ENCODE measurements around the gene PRRC2C. TPM values are rescaled to one million over a fixed set of nuclear protein-coding genes. Genes with fewer than 3 reads are reported as not detected.

Gene PRRC2C
- total RNA-seq, 1 experiment from 2014 or later: 19.5 TPM

GRCh38 chr1:171487038-171487437 is 1.7 kb downstream of the PRRC2C start:
- no peaks in the 10 kb centered on the region for H3K27me3 ChIP-seq
- H3K9me3 ChIP-seq: no peaks in the 10 kb centered on the region
- H3K4me3 ChIP-seq: peak overlapping the region; percentile 99
- peaks cover 40% of the 10 kb centered on the region for H3K36me3 ChIP-seq
- no peak for DNase-seq

GRCh38 chr1:171488190-171488929 is 3.0 kb downstream of the PRRC2C start:
- Histone ChIP-seq H3K4me3 (no peak overlapping the region; the same call in 1 of the 2 replicates), H3K36me3 (peaks cover 50% of the 10 kb centered on the region), H3K27me3 (no peaks in the 10 kb centered on the region), H3K9me3 (no peaks in the 10 kb centered on the region)
- DNase-seq: no peak

GRCh38 chr1:171494076-171494475 is 8.7 kb downstream of the PRRC2C start:
- Histone ChIP-seq H3K36me3 (peaks cover 51% of the 10 kb centered on the region), H3K27me3 (no peaks in the 10 kb centered on the region), H3K9me3 (no peaks in the 10 kb centered on the region), H3K4me3 (no peak overlapping the region)
- DNase-seq: no peak

GRCh38 chr1:171495444-171495843 is 10.1 kb downstream of the PRRC2C start:
- H3K36me3 ChIP-seq: peaks cover 50% of the 10 kb centered on the region
- no peak overlapping the region for H3K4me3 ChIP-seq
- no peak for DNase-seq
- H3K9me3 ChIP-seq: no peaks in the 10 kb centered on the region
- no peaks in the 10 kb centered on the region for H3K27me3 ChIP-seq

GRCh38 chr1:171500304-171500703 is 15.0 kb downstream of the PRRC2C start:
- no peaks in the 10 kb centered on the region for H3K9me3 ChIP-seq
- DNase-seq: no peak
- H3K27me3 ChIP-seq: no peaks in the 10 kb centered on the region
- H3K4me3 ChIP-seq: no peak overlapping the region
- peaks cover 53% of the 10 kb centered on the region for H3K36me3 ChIP-seq

- no peaks in the 10 kb centered on the region for H3K9me3 ChIP-seq
- H3K4me3 ChIP-seq: no peak overlapping the region
- peaks cover 53% of the 10 kb centered on the region for H3K36me3 ChIP-seq
- no peak for DNase-seq
- no peaks in the 10 kb centered on the region for H3K27me3 ChIP-seq
Measured at GRCh38 chr1:171500803-171501202, 15.5 kb downstream of the PRRC2C start.

- Histone ChIP-seq H3K9me3 (no peaks in the 10 kb centered on the region), H3K36me3 (peaks cover 53% of the 10 kb centered on the region), H3K27me3 (no peaks in the 10 kb centered on the region), H3K4me3 (no peak overlapping the region)
- no peak for DNase-seq
Measured at GRCh38 chr1:171501305-171502024, 16.1 kb downstream of the PRRC2C start.

GRCh38 chr1:171506525-171507304 is 21.4 kb downstream of the PRRC2C start:
- Histone ChIP-seq H3K27me3 (no peaks in the 10 kb centered on the region), H3K9me3 (no peaks in the 10 kb centered on the region), H3K36me3 (peaks cover 20% of the 10 kb centered on the region), H3K4me3 (no peak overlapping the region)
- DNase-seq: no peak

GRCh38 chr1:171507435-171507834 is 22.1 kb downstream of the PRRC2C start:
- Histone ChIP-seq H3K4me3 (no peak overlapping the region), H3K36me3 (peaks cover 15% of the 10 kb centered on the region), H3K9me3 (no peaks in the 10 kb centered on the region), H3K27me3 (no peaks in the 10 kb centered on the region)
- DNase-seq: no peak

- H3K4me3 ChIP-seq: no peak overlapping the region
- H3K27me3 ChIP-seq: no peaks in the 10 kb centered on the region
- no peak for DNase-seq
- H3K9me3 ChIP-seq: no peaks in the 10 kb centered on the region
- H3K36me3 ChIP-seq: peaks cover 13% of the 10 kb centered on the region
Measured at GRCh38 chr1:171509191-171509590, 23.9 kb downstream of the PRRC2C start.

- H3K36me3 ChIP-seq: peaks cover 54% of the 10 kb centered on the region
- H3K9me3 ChIP-seq: no peaks in the 10 kb centered on the region
- no peaks in the 10 kb centered on the region for H3K27me3 ChIP-seq
- DNase-seq: no peak
- H3K4me3 ChIP-seq: no peak overlapping the region
Measured at GRCh38 chr1:171513743-171514142, 28.4 kb downstream of the PRRC2C start.

GRCh38 chr1:171515299-171515698 is 30.0 kb downstream of the PRRC2C start:
- H3K36me3 ChIP-seq: peaks cover 70% of the 10 kb centered on the region

GRCh38 chr1:171515741-171516140 is 30.4 kb downstream of the PRRC2C start:
- no peak for DNase-seq
- peaks cover 72% of the 10 kb centered on the region for H3K36me3 ChIP-seq
- H3K4me3 ChIP-seq: no peak overlapping the region
- no peaks in the 10 kb centered on the region for H3K9me3 ChIP-seq
- H3K27me3 ChIP-seq: no peaks in the 10 kb centered on the region

More at GRCh38 chr1:171515299-171515698, 30.0 kb downstream of the PRRC2C start:
- H3K9me3 ChIP-seq: no peaks in the 10 kb centered on the region
- no peaks in the 10 kb centered on the region for H3K27me3 ChIP-seq
- DNase-seq: no peak
- no peak overlapping the region for H3K4me3 ChIP-seq

GRCh38 chr1:171521567-171521966 is 36.2 kb downstream of the PRRC2C start:
- Histone ChIP-seq H3K36me3 (peaks cover 92% of the 10 kb centered on the region), H3K9me3 (no peaks in the 10 kb centered on the region), H3K4me3 (no peak overlapping the region), H3K27me3 (no peaks in the 10 kb centered on the region)
- DNase-seq: no peak

- H3K36me3 ChIP-seq: peaks cover 88% of the 10 kb centered on the region
- H3K27me3 ChIP-seq: no peaks in the 10 kb centered on the region
- no peak for DNase-seq
- no peaks in the 10 kb centered on the region for H3K9me3 ChIP-seq
- no peak overlapping the region for H3K4me3 ChIP-seq
Measured at GRCh38 chr1:171530676-171531075, 45.3 kb downstream of the PRRC2C start.

GRCh38 chr1:171532520-171532919 is 47.2 kb downstream of the PRRC2C start:
- H3K4me3 ChIP-seq: no peak overlapping the region
- H3K27me3 ChIP-seq: no peaks in the 10 kb centered on the region
- H3K36me3 ChIP-seq: peaks cover 91% of the 10 kb centered on the region
- no peak for DNase-seq
- no peaks in the 10 kb centered on the region for H3K9me3 ChIP-seq

GRCh38 chr1:171545523-171545922 is 60.2 kb downstream of the PRRC2C start:
- H3K4me3 ChIP-seq: no peak overlapping the region
- no peak for DNase-seq
- no peaks in the 10 kb centered on the region for H3K27me3 ChIP-seq
- peaks cover 2% of the 10 kb centered on the region for H3K9me3 ChIP-seq
- peaks cover 100% of the 10 kb centered on the region for H3K36me3 ChIP-seq

All from MG63 (cell line).